GM13977 (cell line): ENCODE measurements around the gene ARF5.
A peak's percentile ranks its signal among the peaks of the same experiment; 100 is the strongest.

Source experiments
- DNase-seq: peaks from one replicate; pipeline ENCODE4 v3.0.0; 2012; ENCODE audit warnings: low spot score
- CTCF ChIP-seq: IDR thresholded peaks from 2 replicates; pipeline ENCODE4 v1.5.1; 2012; ENCODE audit warnings: mild to moderate bottlenecking, control low read depth; ENCODE audit not compliant: insufficient read depth; ENCODE audit errors: extremely low read depth, missing control alignments
- in situ Hi-C: fragments of 300-500 bp; cut with MboI; formaldehyde crosslinking; loops from one replicate; pipeline ENCODE4 v1.12.0; 2022; ENCODE audit warnings: low sequenced_read_pairs, low pct_unique_long_range_greater_than_20kb, mixed read lengths, inconsistent platforms; ENCODE audit not compliant: unreplicated experiment

ARF5 gene

GRCh38 chr7:127594490-127594889, 6.3 kb downstream of the ARF5 start:
- no peak for DNase-seq
- in situ Hi-C loops = no loop called here
- no peak for TF ChIP-seq CTCF

GRCh38 chr7:127595737-127596136, 7.5 kb downstream of the ARF5 start:
- in situ Hi-C loops = no loop called here
- DNase-seq = no peak
- no peak for TF ChIP-seq CTCF

DNA sequence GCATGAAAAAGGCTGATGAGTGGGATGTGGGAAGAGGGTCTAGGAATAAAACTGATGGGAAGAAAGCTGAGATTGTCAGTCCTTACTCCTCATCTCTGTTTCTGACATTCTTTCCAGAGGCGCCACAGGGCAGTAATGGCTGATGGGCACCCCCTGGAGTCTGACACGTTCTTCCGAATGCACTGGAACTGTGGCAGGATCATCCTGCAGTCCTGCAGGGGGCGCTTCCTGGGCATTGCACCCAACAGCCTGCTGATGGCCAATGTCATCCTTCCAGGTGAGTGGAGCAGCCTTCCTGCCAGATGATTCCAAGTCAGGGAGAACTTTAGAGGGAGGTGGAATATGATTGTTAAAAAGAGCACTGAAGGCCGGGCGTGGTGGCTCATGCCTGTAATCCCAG, 10.1 kb downstream of the ARF5 start:
- TF ChIP-seq CTCF = peak; percentile 33
- in situ Hi-C loops = no loop called here
- no peak for DNase-seq

DNA sequence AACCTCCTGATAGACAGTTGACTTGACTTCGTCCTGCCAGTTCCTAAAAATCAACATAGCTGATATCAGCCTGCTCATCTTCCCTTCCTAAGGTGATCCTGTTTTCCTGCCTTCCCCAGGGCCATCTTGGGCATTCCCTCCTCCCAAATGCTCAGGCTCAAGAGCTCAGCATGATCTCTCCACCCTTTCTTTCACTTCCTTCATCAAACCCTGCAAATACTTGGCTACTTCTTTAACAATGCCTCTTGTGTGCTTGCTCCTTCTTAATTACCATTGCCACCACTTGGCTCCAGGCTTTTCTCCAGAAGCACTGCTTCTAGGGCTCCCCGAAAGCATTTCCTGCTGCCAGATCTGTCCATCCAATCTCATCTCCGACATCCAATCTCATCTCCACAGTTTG, 12.7 kb downstream of the ARF5 start:
- in situ Hi-C loops = no loop called here
- DNase-seq = no peak
- TF ChIP-seq CTCF = no peak

- DNase-seq = no peak
- in situ Hi-C loops = no loop called here
- no peak for TF ChIP-seq CTCF
These were observed 20.2 kb downstream of the ARF5 start for GRCh38 chr7:127608446-127608845.

- no peak for TF ChIP-seq CTCF
- DNase-seq = no peak
- in situ Hi-C loops = no loop called here
These were observed 21.1 kb downstream of the ARF5 start for GRCh38 chr7:127609297-127609696.

DNA sequence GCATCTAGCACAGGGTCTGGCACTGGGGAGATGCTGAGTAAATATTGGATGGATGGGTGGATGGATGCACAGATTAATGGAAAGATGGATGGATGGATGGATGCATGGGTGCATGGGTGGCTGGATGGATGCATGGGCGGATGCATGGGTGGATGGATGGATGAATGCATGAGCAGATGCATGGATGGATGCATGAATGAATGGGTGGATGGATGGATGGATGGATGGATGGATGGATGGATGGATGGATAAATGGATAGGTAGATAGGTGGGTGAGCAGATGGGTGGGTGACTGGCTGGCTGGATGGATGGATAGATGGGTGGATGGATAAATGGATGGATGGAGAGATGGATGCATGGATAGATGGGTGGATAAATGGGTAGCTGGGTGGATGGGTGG, 24.1 kb downstream of the ARF5 start:
- in situ Hi-C loops = no loop called here
- TF ChIP-seq CTCF = no peak
- DNase-seq = no peak
